GM21447 (cell line): ENCODE measurements around the gene SEPHS2.
A peak's percentile ranks its signal among the peaks of the same experiment; 100 is the strongest.
"Not testable (repeated sequence)": the region's sequence is repeated elsewhere in the genome, so short reads cannot be mapped to it uniquely, and the experiment has no call there.

Experiments
- ATAC-seq: cut with Tn5 transposase; IDR thresholded peaks from one replicate; pipeline ENCODE4 v1.9.1; 2021; ENCODE audit not compliant: unreplicated experiment

The SEPHS2 gene

DNA sequence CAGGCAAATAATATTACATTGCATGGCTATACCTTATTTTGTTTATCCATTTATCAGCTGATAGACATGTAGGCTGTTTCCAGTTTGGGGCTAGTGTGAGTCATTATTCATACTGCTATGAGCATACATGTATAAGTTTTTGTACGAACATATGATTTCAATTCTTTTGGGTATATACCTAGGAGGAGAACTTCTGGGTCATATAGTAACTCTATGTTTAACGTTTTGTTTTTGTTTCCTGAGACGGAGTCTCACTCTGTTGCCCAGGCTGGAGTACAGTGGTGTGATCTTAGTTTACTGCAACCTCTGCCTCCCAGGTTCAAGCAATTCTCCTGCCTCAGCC is 24.5 kb upstream of the SEPHS2 start:
- ATAC-seq, result no peak

GRCh38 chr16:30464078-30464477 is 18.4 kb upstream of the SEPHS2 start:
- no peak for ATAC-seq

GRCh38 chr16:30461426-30461825 is 15.8 kb upstream of the SEPHS2 start:
- not testable (repeated sequence) for ATAC-seq

GRCh38 chr16:30459456-30459855 is 13.8 kb upstream of the SEPHS2 start:
- peak; percentile 10 for ATAC-seq

DNA sequence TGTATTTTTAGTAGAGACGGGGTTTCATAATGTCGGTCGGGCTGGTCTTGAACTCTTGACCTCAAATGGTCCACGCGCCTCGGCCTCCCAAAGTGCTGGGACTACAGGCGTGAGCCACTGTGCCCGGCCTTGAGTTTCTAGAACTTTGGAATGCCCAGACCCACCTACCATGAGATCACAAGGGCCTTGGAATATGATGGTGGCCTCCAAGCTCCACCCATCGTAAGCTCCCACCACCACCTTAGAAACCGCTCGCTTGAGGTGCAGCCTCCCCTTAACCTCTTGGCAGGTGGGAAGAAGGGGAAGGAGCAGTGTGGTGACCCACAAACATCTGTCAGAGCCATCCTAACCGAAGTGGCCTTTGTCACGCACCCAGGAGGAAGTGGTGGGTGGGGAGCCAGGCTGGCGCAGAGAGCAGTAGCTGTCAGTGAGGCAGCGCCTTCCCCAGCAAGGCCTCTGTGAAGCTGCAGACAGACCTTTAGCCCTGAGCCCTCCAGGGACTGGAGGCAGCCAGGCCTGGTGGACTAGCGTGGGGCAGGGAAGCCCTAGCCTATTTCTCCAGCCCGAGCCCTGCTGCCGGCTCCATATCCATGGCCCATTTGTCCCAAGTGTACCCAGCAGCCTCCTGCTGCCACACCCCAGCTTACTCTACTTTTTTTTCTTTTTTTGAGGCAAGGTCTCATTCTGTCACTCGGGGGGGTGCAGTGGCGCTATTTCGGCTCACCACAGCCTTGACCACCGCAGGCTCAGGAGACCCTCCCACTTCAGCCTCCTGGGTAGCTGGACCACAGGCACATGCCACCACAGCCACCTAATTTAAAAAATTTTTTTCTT is 13.1 kb upstream of the SEPHS2 start:
- ATAC-seq, result peak; percentile 77

DNA sequence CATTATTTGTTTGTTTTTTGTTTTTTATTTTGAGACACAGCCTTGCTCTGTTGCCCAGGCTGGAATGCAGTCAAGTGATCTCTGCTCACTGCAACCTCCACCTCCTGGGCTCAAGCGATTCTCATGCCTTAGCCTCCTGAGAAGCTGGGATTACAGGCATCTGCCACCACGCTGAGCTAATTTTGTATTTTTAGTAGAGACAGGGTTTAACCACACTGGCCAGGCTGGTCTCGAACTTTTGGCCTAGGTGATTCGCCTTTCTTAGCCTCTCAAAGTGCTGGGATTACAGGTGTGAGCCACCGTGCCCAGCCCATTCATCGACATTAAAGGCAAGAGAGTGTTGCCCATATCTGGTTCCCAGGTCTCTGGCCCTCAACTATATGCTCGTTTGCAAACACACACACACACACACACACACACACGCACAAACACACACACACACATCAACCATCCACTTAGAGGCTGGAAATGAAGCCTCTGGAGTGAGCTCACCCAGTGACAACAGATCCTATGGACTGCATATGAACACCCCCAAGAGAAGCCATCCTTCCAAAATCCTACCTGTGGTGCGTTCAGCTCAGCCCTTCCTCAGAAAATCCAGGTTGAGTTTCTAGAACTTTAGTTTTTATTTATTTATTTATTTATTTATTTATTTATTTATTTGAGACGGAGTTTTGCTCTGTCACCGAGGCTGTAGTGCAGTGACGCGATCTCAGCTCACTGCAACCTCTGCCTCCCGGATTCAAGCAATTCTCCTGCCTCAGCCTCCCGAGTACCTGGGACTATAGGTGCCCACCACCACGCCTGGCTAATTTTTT is 12.3 kb upstream of the SEPHS2 start:
- ATAC-seq, result no peak

DNA sequence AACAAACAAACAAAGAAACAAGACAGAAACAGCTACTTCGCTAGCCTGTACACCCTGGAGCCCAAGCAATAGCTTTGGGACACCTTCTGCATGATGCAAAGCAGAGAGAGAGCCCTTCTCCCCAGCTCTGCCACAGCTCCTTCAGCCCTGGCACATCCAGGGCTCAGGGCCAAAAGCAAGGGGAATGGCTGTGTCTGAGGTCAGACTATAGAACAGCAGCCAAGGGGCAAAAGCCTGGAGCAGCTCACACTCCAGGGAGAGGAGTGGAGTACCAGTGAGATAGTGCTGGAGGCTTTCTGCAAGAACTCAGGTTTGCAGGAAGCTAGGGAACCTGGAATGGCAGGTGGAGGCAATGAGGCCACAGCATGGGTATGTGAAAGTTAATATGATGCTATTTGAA is 11.6 kb upstream of the SEPHS2 start:
- no peak for ATAC-seq

GRCh38 chr16:30456302-30456701 is 10.6 kb upstream of the SEPHS2 start:
- ATAC-seq, result no peak

- not testable (repeated sequence) for ATAC-seq
These were observed 7.3 kb upstream of the SEPHS2 start for GRCh38 chr16:30452709-30453580.

DNA sequence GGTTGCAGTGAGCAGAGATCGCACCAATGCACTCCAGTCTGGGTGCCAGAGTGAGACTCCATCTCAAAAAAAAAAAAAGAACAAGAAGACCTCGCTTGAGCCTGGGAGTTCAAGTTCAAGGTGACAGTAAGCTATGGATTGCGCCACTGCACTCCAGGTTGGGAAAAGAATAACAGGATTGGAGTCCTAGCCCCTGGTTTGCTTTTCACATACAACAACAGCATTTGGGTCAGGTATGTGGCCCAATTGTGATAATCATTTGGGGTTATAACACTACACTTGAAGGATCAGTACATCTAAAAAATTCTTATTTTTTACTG is 3.4 kb upstream of the SEPHS2 start:
- ATAC-seq, result no peak

GRCh38 chr16:30447512-30448226 is 2.0 kb upstream of the SEPHS2 start:
- ATAC-seq, result no peak

DNA sequence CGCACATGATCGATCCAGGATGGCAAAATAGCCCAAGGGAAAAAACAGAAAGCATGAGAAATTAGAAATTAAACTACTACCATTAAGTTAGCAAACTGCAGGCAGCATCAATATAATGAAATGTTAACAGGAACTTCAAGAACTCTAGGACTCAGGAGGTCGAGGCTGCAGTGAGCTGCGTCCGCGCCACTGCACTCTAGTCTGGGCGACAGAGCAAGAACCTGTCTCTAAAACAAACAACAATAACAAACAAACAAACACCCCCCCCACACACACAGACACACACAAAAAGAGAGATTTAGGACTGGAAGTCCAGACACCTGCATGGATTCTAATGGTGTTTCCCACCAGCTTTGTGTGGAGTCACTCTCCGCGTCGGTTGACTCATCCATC is 525 bp upstream of the SEPHS2 start:
- ATAC-seq, result no peak

GRCh38 chr16:30445149-30445407 is 596 bp downstream of the SEPHS2 start:
- ATAC-seq, result no peak

- ATAC-seq, result no peak
These were observed 1.2 kb downstream of the SEPHS2 start for GRCh38 chr16:30444231-30445148.

DNA sequence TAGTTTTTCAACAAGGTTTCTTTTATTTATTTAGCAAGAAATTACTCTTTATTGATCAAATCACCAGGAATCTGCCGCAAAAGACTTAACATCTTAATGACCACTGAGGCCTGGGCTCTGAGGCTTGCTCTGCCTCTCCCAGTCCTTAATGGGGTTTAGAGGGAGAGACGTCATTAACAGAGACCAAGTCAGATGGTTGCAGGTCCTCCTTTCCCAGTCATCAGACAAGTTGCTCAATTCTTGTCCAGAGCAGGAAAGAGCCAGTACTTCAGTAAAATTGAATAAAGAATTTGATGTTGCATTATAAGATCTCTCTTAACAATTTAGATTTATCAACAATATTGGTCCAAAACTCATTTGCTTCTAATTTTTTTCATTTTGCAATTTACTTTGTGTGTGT is 2.0 kb downstream of the SEPHS2 start:
- no peak for ATAC-seq

GRCh38 chr16:30439720-30440348 is 5.8 kb downstream of the SEPHS2 start:
- no peak for ATAC-seq

GRCh38 chr16:30438835-30439234 is 6.8 kb downstream of the SEPHS2 start:
- ATAC-seq, result no peak

DNA sequence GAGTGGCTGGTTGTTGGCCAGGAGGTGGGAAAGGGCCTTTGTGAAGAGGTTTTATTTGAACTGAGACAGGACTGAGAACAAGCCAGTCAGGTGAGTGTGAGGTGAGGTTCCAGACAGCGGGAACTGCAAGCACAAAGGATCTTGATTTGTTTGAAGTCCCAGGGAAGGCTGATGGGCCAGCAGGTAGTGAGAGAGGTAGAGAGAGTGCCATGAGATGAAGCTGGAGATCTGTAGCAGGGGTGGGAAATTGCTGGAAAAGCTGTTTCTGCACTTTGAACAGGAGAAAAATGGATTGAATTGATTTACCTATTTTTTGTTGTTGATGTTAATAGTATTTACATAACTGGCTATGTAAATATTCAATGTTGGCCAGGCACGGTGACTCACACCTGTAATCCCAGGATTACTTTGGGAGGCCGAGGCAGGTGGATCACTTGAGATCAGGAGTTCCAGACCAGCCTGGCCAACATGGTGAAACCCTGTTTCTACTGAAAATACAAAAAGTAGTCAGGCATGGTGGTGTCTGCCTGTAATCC is 8.1 kb downstream of the SEPHS2 start:
- ATAC-seq, result no peak

DNA sequence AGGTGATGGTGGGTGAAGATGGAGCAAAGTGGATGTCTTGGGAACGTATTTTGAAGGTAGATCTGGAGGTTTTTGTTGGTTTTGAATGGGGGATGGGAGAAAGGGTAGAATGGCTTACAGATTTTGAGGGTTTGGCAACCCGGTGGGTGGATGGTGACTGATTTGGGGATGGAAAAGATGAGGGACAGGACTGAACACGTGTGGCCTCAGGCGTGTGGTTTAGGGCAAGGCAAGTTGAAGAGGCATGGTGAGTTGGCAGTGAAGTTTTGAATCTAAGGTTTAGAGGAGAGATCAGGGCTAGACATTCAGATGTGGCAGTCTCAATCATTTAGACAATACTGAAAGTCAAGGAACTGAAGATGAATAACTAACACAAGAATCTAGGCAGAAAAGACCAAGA is 10.8 kb downstream of the SEPHS2 start:
- ATAC-seq, result no peak
